GM19438 (cell line): ENCODE results near the gene SCUBE1.

Experiments used
- ATAC-seq: cut with Tn5 transposase; IDR thresholded peaks from one replicate; pipeline ENCODE4 v1.9.1; 2021; ENCODE audit warnings: low read depth; ENCODE audit not compliant: unreplicated experiment

Gene SCUBE1

GRCh38 chr22:43343262-43343669 is at the start of gene SCUBE1:
SCUBE1 (minus strand) TSS chr22:43343372; CDS start chr22:43343261, 111 bp downstream.
- no peak for ATAC-seq

- ATAC-seq, result no peak
Observed at GRCh38 chr22:43392385-43392989, 49.3 kb upstream of the SCUBE1 start.

- ATAC-seq, result no peak
Observed at GRCh38 chr22:43391306-43391705, 48.1 kb upstream of the SCUBE1 start.

DNA sequence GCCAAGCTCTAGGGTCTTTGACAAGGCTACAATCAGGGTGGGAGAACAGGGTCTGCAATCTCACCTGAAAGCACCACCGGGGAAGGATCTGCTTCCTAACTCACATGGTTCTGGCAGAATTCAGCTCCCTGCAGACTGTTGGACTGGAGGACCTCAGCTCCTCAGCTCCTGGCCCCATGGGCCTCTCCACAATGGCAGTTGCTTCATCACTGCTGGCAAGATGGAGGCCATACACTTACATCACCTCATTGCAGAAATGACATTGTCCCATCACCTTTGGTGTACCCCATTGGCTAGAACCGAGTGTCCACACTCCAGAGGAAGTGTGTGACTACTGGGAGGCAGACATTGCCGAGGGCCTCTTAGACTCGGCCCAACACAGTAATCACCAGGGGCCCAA is 47.7 kb upstream of the SCUBE1 start:
- no peak for ATAC-seq

DNA sequence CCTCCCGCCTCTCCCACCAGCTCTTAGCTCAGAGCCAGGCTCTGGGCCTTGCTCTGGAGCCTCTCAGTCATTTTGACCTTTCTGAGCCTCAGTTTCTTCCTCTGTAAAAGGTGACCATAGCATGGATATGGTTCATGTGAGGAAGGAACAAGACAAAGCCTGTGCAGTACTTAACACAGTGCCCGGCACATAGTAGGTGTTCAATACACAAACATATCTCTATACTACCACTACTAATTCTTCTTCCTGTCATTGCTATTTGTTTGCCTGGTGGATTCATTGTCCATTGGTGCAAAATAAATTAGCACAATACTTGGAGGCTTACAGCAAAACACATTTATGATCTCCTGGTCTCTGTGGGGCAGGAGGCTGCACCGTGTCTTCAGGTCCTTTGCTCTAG is 47.0 kb upstream of the SCUBE1 start:
- no peak for ATAC-seq

DNA sequence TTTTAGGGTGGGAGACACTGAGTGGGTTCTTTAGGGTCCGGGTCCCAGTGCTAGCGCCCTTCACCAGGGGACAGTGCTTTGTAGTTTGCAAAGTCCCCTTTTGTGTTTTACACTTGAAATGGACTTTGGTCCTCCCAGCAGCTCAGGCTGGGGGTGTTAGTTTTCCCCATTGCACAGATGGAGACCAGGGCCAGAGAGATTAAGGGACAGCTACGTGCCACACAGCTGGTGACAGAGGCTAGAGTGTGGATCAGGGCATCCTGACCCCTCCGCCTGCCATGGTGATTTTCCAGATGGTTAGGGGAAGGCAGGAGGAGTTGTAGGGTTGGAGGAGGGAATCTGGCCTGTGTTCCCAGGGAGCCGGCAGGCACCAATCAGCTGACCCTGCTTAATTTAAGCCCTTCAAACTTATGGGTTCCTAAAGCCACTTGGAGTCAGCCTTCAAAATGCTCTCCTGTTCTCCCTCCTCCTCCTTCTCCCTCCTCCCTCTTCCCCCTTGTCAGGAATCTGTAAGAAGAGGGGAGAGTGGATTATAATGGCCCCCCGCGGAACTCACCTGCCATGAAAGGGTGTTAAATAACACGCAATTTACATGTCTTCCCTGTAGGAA is 46.2 kb upstream of the SCUBE1 start:
- no peak for ATAC-seq

- ATAC-seq, result no peak
Observed at GRCh38 chr22:43388420-43388851, 45.3 kb upstream of the SCUBE1 start.

GRCh38 chr22:43387815-43388214 is 44.6 kb upstream of the SCUBE1 start:
- no peak for ATAC-seq

GRCh38 chr22:43385770-43386641 is 42.8 kb upstream of the SCUBE1 start:
- no peak for ATAC-seq

DNA sequence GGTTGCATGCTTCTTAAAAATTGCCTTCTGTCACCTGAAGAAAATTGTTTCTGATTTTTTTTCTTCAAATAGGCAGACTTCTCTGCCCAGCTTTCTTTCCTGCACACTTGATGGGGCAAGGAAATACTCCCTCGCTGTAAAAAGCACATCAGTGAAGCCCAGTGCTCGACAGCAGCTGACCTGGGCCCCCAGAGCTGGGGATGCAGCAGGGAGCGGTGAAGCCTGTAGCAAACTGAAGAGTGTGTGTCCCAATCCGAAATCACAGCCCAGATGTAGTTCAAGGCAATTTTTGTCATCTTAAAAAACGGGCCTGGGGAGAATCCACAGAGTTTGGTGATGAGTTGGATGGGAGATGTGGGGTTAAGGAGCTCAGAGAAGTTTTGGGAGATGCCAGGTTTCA is 41.7 kb upstream of the SCUBE1 start:
- ATAC-seq, result no peak

DNA sequence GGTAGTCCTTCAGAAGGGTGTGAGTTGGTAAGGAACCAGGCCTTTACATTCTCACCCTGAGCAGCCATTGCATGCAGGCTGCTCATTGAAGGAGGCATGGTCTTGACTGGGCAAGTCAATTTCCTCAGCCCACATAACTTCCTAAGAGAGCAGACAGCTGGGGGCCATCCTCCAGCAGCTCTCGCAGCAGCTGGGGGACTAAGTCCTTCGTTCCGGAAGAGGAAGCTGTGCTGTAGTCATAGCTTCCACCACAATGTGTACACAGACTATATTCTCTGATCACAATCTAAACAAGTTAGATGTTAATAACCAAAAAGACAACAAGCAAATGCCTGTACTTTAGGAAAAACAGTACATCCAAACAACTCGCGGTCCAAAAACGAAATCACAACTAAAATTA is 38.5 kb upstream of the SCUBE1 start:
- ATAC-seq, result no peak

DNA sequence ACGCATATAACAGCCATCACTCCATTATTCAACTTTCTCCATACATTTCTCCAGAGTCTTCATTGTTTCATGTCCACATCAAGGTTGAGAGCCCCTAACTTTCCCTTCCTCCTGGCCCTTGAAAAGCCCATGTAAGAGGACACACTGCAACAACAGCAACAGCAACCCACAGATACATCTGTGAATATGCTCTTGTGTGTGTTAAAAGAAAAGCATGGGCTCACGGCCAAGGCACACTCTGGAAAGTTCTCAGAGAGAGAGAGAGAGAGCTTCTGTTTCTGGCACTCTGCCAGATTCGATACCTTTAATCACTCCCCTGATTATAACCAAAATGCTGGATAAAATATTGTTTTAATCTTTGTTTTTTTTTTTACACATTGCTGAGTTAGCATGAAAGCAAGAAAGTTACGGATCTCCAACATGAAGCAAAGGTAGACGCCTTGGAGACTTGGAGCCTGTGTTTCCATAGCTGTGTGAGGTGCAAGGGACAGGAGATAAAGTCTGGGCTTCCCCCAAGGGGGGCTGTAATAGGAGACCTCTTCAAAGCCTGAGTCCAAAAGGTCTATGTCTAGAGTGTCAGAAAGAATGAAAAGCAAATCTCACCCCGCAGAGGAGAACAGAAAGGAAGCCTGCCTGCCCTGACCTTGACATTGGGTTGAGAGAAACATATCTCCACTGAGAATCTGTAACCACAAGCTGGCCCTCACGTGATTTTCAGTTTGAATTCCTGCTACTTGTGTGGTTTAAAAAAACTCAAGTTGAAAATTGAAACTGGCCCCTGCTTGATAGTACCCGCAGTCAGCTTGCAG is 34.9 kb upstream of the SCUBE1 start:
- ATAC-seq, result peak; percentile 58

DNA sequence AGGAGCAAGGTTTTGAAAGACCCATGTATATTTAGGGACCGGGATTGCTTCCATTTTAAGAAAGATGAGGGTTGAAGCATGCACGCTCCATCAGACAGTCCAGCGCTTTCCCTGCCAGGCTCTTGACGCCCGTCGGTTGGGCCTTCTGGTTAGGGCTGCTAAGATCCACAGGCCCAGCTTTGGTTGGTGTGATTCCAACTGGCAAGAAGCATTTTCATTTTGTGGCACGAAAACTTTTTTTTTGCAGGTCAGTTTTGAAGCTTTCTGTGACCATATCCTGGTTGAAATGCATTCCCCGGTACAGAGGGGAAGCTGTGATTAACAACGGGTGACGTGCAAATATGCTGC is 34.4 kb upstream of the SCUBE1 start:
- no peak for ATAC-seq

- ATAC-seq, result no peak
Observed at GRCh38 chr22:43376765-43377547, 33.8 kb upstream of the SCUBE1 start.

GRCh38 chr22:43375951-43376455 is 32.8 kb upstream of the SCUBE1 start:
- no peak for ATAC-seq

DNA sequence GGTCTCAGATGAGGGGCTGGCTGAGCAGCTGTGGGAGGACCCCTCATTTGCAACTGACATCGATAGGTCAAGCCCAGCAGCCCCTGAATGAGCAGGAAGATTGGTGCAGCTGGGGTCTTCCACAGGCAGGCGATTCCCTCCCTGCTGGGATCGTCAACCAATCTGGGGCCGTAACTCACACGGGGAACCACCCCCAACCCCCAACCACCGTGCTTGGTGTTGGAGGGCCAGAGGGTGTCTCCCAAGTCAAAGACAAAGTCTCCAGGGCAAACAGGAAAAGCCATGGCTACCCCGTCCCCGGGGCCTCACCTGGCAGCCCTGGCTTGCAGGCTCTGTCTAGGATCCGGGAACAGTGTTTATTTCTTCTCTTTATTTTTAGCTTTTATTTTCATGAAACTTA is 26.9 kb upstream of the SCUBE1 start:
- no peak for ATAC-seq

DNA sequence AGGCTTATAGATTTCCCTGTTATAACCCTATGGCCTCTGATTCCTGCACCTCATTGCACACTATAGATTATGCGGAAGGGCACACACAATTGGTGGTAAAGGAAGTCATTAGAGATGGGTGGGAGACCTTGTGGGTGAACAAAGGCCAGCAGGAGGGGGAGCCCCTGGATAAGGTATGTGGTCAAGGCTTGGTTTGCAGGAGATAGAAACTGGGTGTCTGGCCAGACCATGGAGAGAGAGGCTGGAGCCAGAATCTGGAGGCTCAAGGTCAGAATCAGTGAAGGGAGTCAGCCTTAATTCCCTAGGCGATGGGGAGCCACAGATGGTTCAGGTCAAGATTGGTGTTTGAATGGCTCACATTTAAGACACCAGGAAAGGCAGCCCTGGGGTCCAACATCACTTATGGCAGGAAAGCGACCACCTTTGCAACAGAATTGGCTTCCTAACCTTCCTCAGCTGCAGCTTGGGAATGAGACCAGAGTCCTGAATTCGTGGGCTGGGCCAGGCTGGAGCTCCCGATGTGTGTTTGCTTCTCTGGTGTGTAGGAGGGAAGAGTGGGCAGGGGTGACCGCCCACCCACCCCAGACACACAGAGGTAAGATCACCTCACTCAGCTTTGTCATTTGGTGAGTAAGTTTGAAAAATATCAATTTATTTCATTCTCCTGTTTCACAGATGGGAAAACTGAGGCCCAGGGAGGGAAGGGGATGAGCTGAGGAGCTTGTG is 22.7 kb upstream of the SCUBE1 start:
- ATAC-seq, result no peak

DNA sequence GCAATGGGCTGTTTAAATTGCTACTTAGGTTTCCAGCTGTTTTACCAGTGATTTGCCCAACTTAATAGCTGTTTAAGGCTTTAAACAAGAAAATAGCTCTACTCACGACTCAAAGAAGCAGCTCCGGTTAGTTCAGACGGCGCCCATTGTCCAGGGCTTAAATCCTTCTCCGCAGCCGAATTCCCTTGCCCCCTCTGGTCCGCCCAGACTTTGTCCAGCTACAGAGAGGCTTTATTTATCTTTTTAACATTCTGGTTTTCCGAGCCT is 20.9 kb upstream of the SCUBE1 start:
- no peak for ATAC-seq

GRCh38 chr22:43363315-43364168 is 20.4 kb upstream of the SCUBE1 start:
- ATAC-seq, result no peak
